Measurements from ENCODE around the gene SYNE3.

Gene SYNE3

GRCh38 chr14:95516554-95517181, at the start of gene SYNE3:
SYNE3 (minus strand) TSS chr14:95516650; CDS start chr14:95475821, 40,829 bp downstream.
- peak; percentile 59 for DNase-seq

- DNase-seq: no peak
Observed at GRCh38 chr14:95564060-95564459, 47.6 kb upstream of the SYNE3 start.

- DNase-seq: no peak
Observed at GRCh38 chr14:95562892-95563685, 46.6 kb upstream of the SYNE3 start.

- peak; percentile 88 for DNase-seq
Observed at GRCh38 chr14:95561001-95561412, 44.6 kb upstream of the SYNE3 start.

GRCh38 chr14:95559203-95559602, 42.8 kb upstream of the SYNE3 start:
- no peak for DNase-seq

GRCh38 chr14:95557832-95558231, 41.4 kb upstream of the SYNE3 start:
- DNase-seq: no peak

GRCh38 chr14:95557291-95557690, 40.8 kb upstream of the SYNE3 start:
- DNase-seq: no peak

- DNase-seq: no peak
Observed at GRCh38 chr14:95555053-95555452, 38.6 kb upstream of the SYNE3 start.

GRCh38 chr14:95553141-95553540, 36.7 kb upstream of the SYNE3 start:
- no peak for DNase-seq

- DNase-seq: no peak
Observed at GRCh38 chr14:95551435-95551834, 35.0 kb upstream of the SYNE3 start.

- DNase-seq: no peak
Observed at GRCh38 chr14:95549656-95550585, 33.5 kb upstream of the SYNE3 start.

GRCh38 chr14:95548328-95548929, 32.0 kb upstream of the SYNE3 start:
- DNase-seq: no peak

- no peak for DNase-seq
Observed at GRCh38 chr14:95547626-95548327, 31.3 kb upstream of the SYNE3 start.

- no peak for DNase-seq
Observed at GRCh38 chr14:95547272-95547625, 30.8 kb upstream of the SYNE3 start.

GRCh38 chr14:95545515-95546168, 29.2 kb upstream of the SYNE3 start:
- no peak for DNase-seq

- no peak for DNase-seq
Observed at GRCh38 chr14:95544588-95544987, 28.1 kb upstream of the SYNE3 start.

GRCh38 chr14:95543021-95543420, 26.6 kb upstream of the SYNE3 start:
- DNase-seq: no peak

- DNase-seq: no peak
Observed at GRCh38 chr14:95541932-95542930, 25.8 kb upstream of the SYNE3 start.

GRCh38 chr14:95541346-95541745, 24.9 kb upstream of the SYNE3 start:
- no peak for DNase-seq

GRCh38 chr14:95540236-95540855, 23.9 kb upstream of the SYNE3 start:
- no peak for DNase-seq
